Activated naive CD8-positive, alpha-beta T cell treated with anti-CD3 and anti-CD28 coated beads, Interleukin-2, amount 10 ng/mL, durations not matched to agents 7 days and 5 days (primary cell): Measurements from ENCODE around the gene ABCC1. TPM values are rescaled to one million over a fixed set of nuclear protein-coding genes. Genes with fewer than 3 reads are reported as not detected.
A peak's percentile ranks its signal among the peaks of the same experiment; 100 is the strongest.
"Not testable (repeated sequence)": the region's sequence is repeated elsewhere in the genome, so short reads cannot be mapped to it uniquely, and the experiment has no call there.

Experiments
- ATAC-seq: fragments of 150-1000 bp; cut with Tn5 transposase; one replicate; pipeline ENCODE4 v1.10.0; 2021; ENCODE audit warnings: low read depth, moderate library complexity
- POLR2A ChIA-PET: fragments of 350-600 bp; sonication (Branson Sonifier 250); formaldehyde crosslinking; loops from one replicate; lab custom pipeline; 2021; ENCODE audit warnings: antibody characterized with exemption; lab: Charles Lee
- DNase-seq: peaks from one replicate; pipeline ENCODE4 v3.0.0; 2021
- H3K27ac Mint-ChIP-seq: one replicate; pipeline ENCODE4 v1.8.0; 2022; ENCODE audit warnings: mild to moderate bottlenecking, mixed read lengths
- H3K27me3 Mint-ChIP-seq: one replicate; pipeline ENCODE4 v1.8.0; 2022; ENCODE audit warnings: mild to moderate bottlenecking, moderate library complexity, mixed read lengths
- H3K36me3 Mint-ChIP-seq: one replicate; pipeline ENCODE4 v1.8.0; 2021; ENCODE audit warnings: mild to moderate bottlenecking, mixed read lengths
- H3K4me1 Mint-ChIP-seq: one replicate; pipeline ENCODE4 v1.8.0; 2021; ENCODE audit warnings: mixed read lengths
- H3K4me3 Mint-ChIP-seq: one replicate; pipeline ENCODE4 v1.8.0; 2022; ENCODE audit warnings: mild to moderate bottlenecking, moderate library complexity, mixed read lengths
- H3K9me3 Mint-ChIP-seq: one replicate; pipeline ENCODE4 v1.8.0; 2021; ENCODE audit warnings: mixed read lengths
- total RNA-seq, 2 experiments: library from RNA; stranded (reverse); gene quantifications; one replicate each; pipeline ENCODE4 v1.2.3, GENCODE V29; 2021

The ABCC1 gene
- total RNA-seq, 2 experiments from 2014 or later, result 55.2 to 62.5 TPM

DNA sequence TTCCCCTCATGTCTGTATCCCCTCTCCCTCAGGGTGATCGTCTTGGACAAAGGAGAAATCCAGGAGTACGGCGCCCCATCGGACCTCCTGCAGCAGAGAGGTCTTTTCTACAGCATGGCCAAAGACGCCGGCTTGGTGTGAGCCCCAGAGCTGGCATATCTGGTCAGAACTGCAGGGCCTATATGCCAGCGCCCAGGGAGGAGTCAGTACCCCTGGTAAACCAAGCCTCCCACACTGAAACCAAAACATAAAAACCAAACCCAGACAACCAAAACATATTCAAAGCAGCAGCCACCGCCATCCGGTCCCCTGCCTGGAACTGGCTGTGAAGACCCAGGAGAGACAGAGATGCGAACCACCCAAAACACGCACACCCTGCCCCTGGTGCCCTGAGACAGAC, 191.7 kb downstream of the ABCC1 start:
- ATAC-seq (no peak), DNase-seq (no peak)
- Mint-ChIP-seq H3K36me3 (peaks cover 18% of the 10 kb centered on the region), H3K27me3 (no peaks in the 10 kb centered on the region), H3K27ac (no peak overlapping the region), H3K4me3 (no peak overlapping the region), H3K9me3 (no peaks in the 10 kb centered on the region), H3K4me1 (peaks cover 7% of the 10 kb centered on the region)
- POLR2A ChIA-PET, result no interaction called here

DNA sequence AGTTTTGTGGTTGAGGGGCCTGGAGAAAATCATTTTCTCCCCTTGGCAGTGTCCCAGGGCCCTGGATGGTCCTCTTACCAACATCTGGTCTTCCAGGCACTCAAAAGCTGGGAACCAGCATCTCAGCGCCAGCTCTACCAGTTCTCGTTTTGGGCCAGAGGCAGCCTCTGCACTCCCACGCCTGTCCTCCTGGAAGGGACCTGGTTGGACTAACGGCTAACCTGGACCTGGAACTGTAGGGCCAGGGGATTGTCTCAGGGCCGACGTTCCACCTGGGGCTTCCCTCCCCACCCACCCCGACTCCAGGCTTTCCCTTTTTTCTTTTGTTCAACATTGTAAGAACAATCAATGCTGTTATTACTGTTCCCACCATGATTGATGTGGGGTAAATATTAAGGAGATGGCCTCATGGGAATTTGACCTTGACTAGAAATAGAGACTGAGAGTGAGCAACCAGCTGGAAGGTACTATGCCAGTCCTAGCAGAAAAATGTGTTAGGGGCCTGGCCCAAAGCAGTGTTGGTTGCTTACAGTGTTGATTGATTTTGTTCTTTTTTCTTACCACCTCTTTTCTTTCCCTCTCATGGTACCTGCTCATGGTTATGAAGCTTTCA, 192.5 kb downstream of the ABCC1 start:
- H3K36me3 Mint-ChIP-seq, result peaks cover 16% of the 10 kb centered on the region
- ATAC-seq (no peak), DNase-seq (no peak)
- H3K27me3 Mint-ChIP-seq, result no peaks in the 10 kb centered on the region
- peak overlapping the region; percentile 30 for H3K27ac Mint-ChIP-seq
- H3K9me3 Mint-ChIP-seq, result no peaks in the 10 kb centered on the region
- POLR2A ChIA-PET, result no interaction called here
- no peak overlapping the region for H3K4me3 Mint-ChIP-seq
- peaks cover 7% of the 10 kb centered on the region for H3K4me1 Mint-ChIP-seq

- no peak overlapping the region for H3K27ac Mint-ChIP-seq
- POLR2A ChIA-PET, result interaction anchor here (0.6 kb wide), 1 partner anchor 501 kb away, joined by 6 read pairs; no protein-coding TSS in a partner anchor
- no peaks in the 10 kb centered on the region for H3K27me3 Mint-ChIP-seq
- ATAC-seq, result no peak
- H3K36me3 Mint-ChIP-seq, result peaks cover 16% of the 10 kb centered on the region
- no peak for DNase-seq
- H3K4me1 Mint-ChIP-seq, result peaks cover 7% of the 10 kb centered on the region
- H3K9me3 Mint-ChIP-seq, result no peaks in the 10 kb centered on the region
- no peak overlapping the region for H3K4me3 Mint-ChIP-seq
Observed at GRCh38 chr16:16143038-16143763, 193.8 kb downstream of the ABCC1 start.

- DNase-seq (no peak), ATAC-seq (no peak)
- peaks cover 16% of the 10 kb centered on the region for H3K36me3 Mint-ChIP-seq
- POLR2A ChIA-PET, result interaction anchor here (0.6 kb wide), 1 partner anchor 502 kb away, joined by 6 read pairs; no protein-coding TSS in a partner anchor
- H3K27me3 Mint-ChIP-seq, result no peaks in the 10 kb centered on the region
- H3K4me1 Mint-ChIP-seq, result peaks cover 7% of the 10 kb centered on the region
- no peaks in the 10 kb centered on the region for H3K9me3 Mint-ChIP-seq
- H3K27ac Mint-ChIP-seq, result no peak overlapping the region
- no peak overlapping the region for H3K4me3 Mint-ChIP-seq
Observed at GRCh38 chr16:16143931-16144330, 194.5 kb downstream of the ABCC1 start.

DNA sequence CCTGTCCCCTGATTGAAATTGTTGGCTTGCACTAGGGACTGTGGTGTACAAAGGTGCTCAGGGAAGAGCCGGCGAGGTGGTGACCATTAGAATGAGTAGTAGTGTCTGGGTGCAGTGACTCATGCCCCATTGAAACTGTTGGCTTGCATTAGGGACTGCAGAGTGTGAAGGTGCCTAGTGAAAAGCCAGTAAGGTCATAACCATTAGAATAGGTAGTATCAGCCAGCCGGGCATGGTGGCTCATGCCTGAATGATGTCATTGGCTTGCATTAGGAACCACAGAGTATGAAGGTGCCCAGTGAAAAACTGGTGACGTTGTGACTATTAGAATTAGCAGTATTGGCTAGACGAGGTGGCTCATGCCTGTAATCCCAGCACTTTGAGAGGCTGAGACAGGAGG, 195.0 kb downstream of the ABCC1 start:
- no peaks in the 10 kb centered on the region for H3K27me3 Mint-ChIP-seq
- POLR2A ChIA-PET, result no interaction called here
- no peak for DNase-seq
- H3K4me3 Mint-ChIP-seq, result no peak overlapping the region
- no peak overlapping the region for H3K27ac Mint-ChIP-seq
- no peak for ATAC-seq
- no peaks in the 10 kb centered on the region for H3K9me3 Mint-ChIP-seq
- peaks cover 16% of the 10 kb centered on the region for H3K36me3 Mint-ChIP-seq
- peaks cover 7% of the 10 kb centered on the region for H3K4me1 Mint-ChIP-seq

DNA sequence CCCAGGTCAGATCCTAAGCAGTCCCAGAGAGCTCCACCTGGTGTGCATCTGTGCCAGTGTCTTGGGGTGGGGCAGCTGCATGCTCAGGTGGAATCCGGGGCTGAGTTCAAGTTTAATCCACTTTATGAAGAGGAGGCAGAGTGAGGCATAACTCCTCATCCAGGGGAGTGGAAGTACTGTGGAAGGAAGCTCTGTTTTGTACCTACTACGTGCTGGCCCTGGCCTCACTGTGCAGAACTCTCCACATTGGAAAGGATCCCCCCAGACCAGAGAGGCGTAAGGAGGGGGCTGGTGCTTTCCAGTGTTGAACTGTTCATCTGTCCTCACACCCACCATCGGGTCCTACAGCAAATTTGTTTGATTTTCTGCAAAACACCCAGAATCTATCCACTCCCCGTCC, 195.9 kb downstream of the ABCC1 start:
- POLR2A ChIA-PET, result no interaction called here
- no peak overlapping the region for H3K4me3 Mint-ChIP-seq
- H3K27ac Mint-ChIP-seq, result no peak overlapping the region
- H3K27me3 Mint-ChIP-seq, result no peaks in the 10 kb centered on the region
- H3K9me3 Mint-ChIP-seq, result no peaks in the 10 kb centered on the region
- peaks cover 7% of the 10 kb centered on the region for H3K4me1 Mint-ChIP-seq
- peaks cover 15% of the 10 kb centered on the region for H3K36me3 Mint-ChIP-seq
- no peak for ATAC-seq
- DNase-seq, result no peak

- peaks cover 4% of the 10 kb centered on the region for H3K36me3 Mint-ChIP-seq
- no peak overlapping the region for H3K4me3 Mint-ChIP-seq
- ATAC-seq (no peak), DNase-seq (no peak)
- H3K27ac Mint-ChIP-seq, result no peak overlapping the region
- peaks cover 7% of the 10 kb centered on the region for H3K4me1 Mint-ChIP-seq
- H3K9me3 Mint-ChIP-seq, result no peaks in the 10 kb centered on the region
- POLR2A ChIA-PET, result no interaction called here
- H3K27me3 Mint-ChIP-seq, result no peaks in the 10 kb centered on the region
Observed at GRCh38 chr16:16146380-16147315, 197.2 kb downstream of the ABCC1 start.

GRCh38 chr16:16147316-16147999, 198.0 kb downstream of the ABCC1 start:
- POLR2A ChIA-PET, result no interaction called here
- no peak for DNase-seq
- ATAC-seq, result no peak
- H3K4me1 Mint-ChIP-seq, result peaks cover 5% of the 10 kb centered on the region
- H3K9me3 Mint-ChIP-seq, result no peaks in the 10 kb centered on the region
- H3K27me3 Mint-ChIP-seq, result no peaks in the 10 kb centered on the region
- no peak overlapping the region for H3K4me3 Mint-ChIP-seq
- H3K27ac Mint-ChIP-seq, result no peak overlapping the region
- peaks cover 4% of the 10 kb centered on the region for H3K36me3 Mint-ChIP-seq

DNA sequence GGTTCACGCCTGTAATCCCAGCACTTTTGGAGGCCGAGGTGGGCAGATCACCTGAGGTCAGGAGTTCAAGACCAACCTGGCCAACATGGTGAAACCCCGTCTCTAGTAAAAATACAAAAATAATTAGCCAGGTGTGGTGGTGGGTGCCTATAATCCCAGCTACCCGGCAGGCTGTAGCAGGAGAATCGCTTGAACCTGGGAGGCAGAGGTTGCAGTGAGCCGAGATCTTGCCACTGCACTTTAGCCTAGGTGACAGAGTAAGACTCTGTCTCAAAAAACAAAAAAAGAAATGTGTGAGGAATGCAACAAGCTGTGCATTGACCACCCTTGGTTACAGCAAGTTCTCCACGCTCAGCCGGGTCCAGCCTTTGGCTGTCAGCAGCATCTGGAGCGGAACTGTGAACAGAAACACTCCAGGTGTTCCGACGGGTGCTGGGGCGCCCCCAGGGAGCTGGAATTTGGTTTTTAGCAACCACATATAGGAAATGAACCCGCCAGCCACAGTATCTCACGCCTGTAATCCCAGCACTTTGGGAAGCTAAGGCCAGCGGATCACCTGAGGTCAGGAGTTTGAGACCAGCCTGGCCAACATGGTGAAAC, 198.7 kb downstream of the ABCC1 start:
- DNase-seq, H3K4me3 Mint-ChIP-seq, H3K27ac Mint-ChIP-seq, H3K27me3 Mint-ChIP-seq, ATAC-seq, H3K4me1 Mint-ChIP-seq, H3K36me3 Mint-ChIP-seq, POLR2A ChIA-PET, H3K9me3 Mint-ChIP-seq: not testable (repeated sequence)

GRCh38 chr16:16148755-16149154, 199.3 kb downstream of the ABCC1 start:
- ATAC-seq (no peak), DNase-seq (no peak)
- POLR2A ChIA-PET, result no interaction called here
- Mint-ChIP-seq H3K27ac (no peak overlapping the region), H3K4me1 (no peaks in the 10 kb centered on the region), H3K27me3 (no peaks in the 10 kb centered on the region), H3K9me3 (no peaks in the 10 kb centered on the region), H3K36me3 (no peaks in the 10 kb centered on the region), H3K4me3 (no peak overlapping the region)

GRCh38 chr16:16149710-16150116, 200.3 kb downstream of the ABCC1 start:
- ATAC-seq, result no peak
- Mint-ChIP-seq H3K4me3 (no peak overlapping the region), H3K36me3 (no peaks in the 10 kb centered on the region), H3K27me3 (no peaks in the 10 kb centered on the region), H3K9me3 (no peaks in the 10 kb centered on the region), H3K4me1 (no peaks in the 10 kb centered on the region), H3K27ac (no peak overlapping the region)
- POLR2A ChIA-PET, result no interaction called here
- DNase-seq, result no peak

DNA sequence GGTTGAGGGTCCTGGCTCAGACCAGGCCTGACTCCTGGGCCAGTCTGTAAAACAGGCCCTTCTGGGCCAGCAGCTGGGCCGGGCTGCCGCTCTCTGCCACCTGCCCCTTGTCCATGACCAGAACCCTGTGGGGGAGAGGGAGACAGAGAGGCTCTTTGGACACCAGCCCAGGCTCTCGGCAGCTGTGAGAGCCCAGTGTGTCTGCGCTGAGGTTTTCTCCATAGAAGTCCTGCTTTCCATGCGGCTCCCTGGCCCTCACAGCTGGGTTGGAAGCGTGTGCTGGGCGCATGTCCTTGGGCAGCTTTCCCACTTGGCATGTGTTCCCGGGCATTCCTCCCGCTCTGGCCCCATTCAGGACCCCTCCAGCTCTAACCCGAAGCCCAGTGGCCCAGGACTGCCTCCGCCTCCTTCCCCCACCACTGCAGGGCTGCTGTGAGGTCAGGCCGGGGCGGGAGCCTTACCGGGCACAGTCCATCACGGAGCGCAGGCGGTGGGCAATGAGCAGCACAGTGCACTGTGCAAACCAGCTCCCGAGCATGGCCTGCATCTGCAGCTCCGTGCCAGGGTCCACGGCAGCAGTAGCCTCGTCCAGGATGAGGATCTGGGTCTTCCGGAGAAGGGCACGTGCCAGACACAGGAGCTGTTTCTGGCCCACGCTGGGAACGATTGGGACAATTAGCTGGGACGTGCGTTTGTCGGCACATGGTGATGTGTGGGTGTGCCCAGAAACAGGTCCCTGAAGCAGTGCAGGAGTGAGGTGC, 200.9 kb downstream of the ABCC1 start:
- Mint-ChIP-seq H3K4me1 (no peaks in the 10 kb centered on the region), H3K27ac (no peak overlapping the region), H3K9me3 (no peaks in the 10 kb centered on the region), H3K36me3 (no peaks in the 10 kb centered on the region), H3K4me3 (no peak overlapping the region), H3K27me3 (no peaks in the 10 kb centered on the region)
- no peak for ATAC-seq
- POLR2A ChIA-PET, result no interaction called here
- DNase-seq, result no peak
